Endothelial cell of umbilical vein (primary cell): ENCODE results near the gene TES. TPM values are rescaled to one million over a fixed set of nuclear protein-coding genes. Genes with fewer than 3 reads are reported as not detected.

Experiments
- BruUV-seq: library from RNA; stranded (reverse); fragments of 400-500 nt; replicated peaks from 2 replicates; lab custom pipeline; 2021; lab: Mats Ljungman, UMichigan
- CTCF ChIA-PET: fragments of 300-600, 350-600 bp; sonication (Branson Sonifier 250); formaldehyde crosslinking; loops from one replicate; lab custom pipeline; 2021; ENCODE audit warnings: antibody characterized with exemption, inconsistent platforms; lab: Charles Lee
- POLR2A ChIA-PET: fragments of 300-600, 350-600 bp; sonication (Branson Sonifier 250); formaldehyde crosslinking; loops from one replicate; lab custom pipeline; 2021; ENCODE audit warnings: antibody characterized with exemption, inconsistent platforms; lab: Charles Lee
- DNase-seq: peaks from one replicate; pipeline ENCODE4 v3.0.0-alpha.2; 2011; ENCODE audit warnings: low read depth, low spot score
- FAIRE-seq: peaks from 2 replicates; lab custom pipeline; 2011; peaks lifted over from hg19 to GRCh38; lab: Jason Lieb, UNC
- H2AFZ ChIP-seq: 2 replicates; pipeline ENCODE4 v1.6.0; 2012; ENCODE audit warnings: low read depth, low read length, control low read depth, inconsistent platforms
- H3K27ac ChIP-seq: 2 replicates; pipeline ENCODE4 v1.5.1; 2011; ENCODE audit warnings: low read depth, mild to moderate bottlenecking, control low read depth, low read length, moderate library complexity; ENCODE audit not compliant: insufficient read depth
- H3K27me3 ChIP-seq, 2 experiments: 2 replicates each; pipeline versions ENCODE4 v1.6.0 to v1.6.1; 2011; ENCODE audit warnings: low read length in 2 of 2, mixed read lengths in 1 of 2; ENCODE audit not compliant: control insufficient read depth in 2 of 2, insufficient read depth in 2 of 2
- H3K36me3 ChIP-seq, 2 experiments: 2 replicates in 1 of 2; 3 replicates in 1 of 2; pipeline ENCODE4 v1.5.1; 2011; ENCODE audit warnings: low read length in 2 of 2, mild to moderate bottlenecking in 1 of 2, moderate library complexity in 1 of 2; ENCODE audit not compliant: control insufficient read depth in 2 of 2, insufficient read depth in 2 of 2; ENCODE audit errors: extremely low read depth in 1 of 2
- H3K4me1 ChIP-seq: 3 replicates; pipeline ENCODE4 v1.5.1; 2011; ENCODE audit warnings: mild to moderate bottlenecking, low read length; ENCODE audit not compliant: control insufficient read depth, insufficient read depth; ENCODE audit errors: extremely low read depth
- H3K4me2 ChIP-seq: 2 replicates; pipeline ENCODE4 v1.6.1; 2011; ENCODE audit warnings: low read length, control low read depth, mixed read lengths; ENCODE audit not compliant: insufficient read depth
- H3K4me3 ChIP-seq, 3 experiments: fragments of 200-600 bp in 1 of 3; sonication (generic), shearing (Covaris generic) in 1 of 3; replicated peaks in 1 of 3; 2 replicates each; pipeline ENCODE4 v1.5.1; 2011 to 2016; ENCODE audit warnings: control low read depth in 3 of 3, low read length in 3 of 3, mild to moderate bottlenecking in 2 of 3, inconsistent platforms in 1 of 3, low read depth in 1 of 3, moderate library complexity in 1 of 3; ENCODE audit not compliant: insufficient read depth in 1 of 3
- H3K79me2 ChIP-seq: 2 replicates; pipeline ENCODE4 v1.6.0; 2012; ENCODE audit warnings: low read length, inconsistent platforms; ENCODE audit not compliant: control insufficient read depth, insufficient read depth
- H3K9ac ChIP-seq: replicated peaks from 2 replicates; pipeline ENCODE3; 2011; ENCODE audit warnings: low read length, control low read depth; ENCODE audit not compliant: insufficient read depth; ENCODE audit errors: extremely low read depth
- H3K9me1 ChIP-seq: replicated peaks from 3 replicates; pipeline ENCODE4 v1.6.0; 2011; ENCODE audit warnings: mild to moderate bottlenecking, low read length; ENCODE audit not compliant: control insufficient read depth, insufficient read depth; ENCODE audit errors: extremely low read depth
- H3K9me3 ChIP-seq: replicated peaks from 2 replicates; pipeline ENCODE4 v1.5.1; 2012; ENCODE audit warnings: low read length, inconsistent platforms; ENCODE audit not compliant: control insufficient read depth, insufficient read depth
- H4K20me1 ChIP-seq: replicated peaks from 2 replicates; pipeline ENCODE3; 2011; ENCODE audit warnings: mild to moderate bottlenecking, low read length; ENCODE audit not compliant: control insufficient read depth, insufficient read depth; ENCODE audit errors: extremely low read depth
- FOS ChIP-seq: IDR thresholded peaks from 2 replicates; pipeline ENCODE4 v1.6.1; 2011; ENCODE audit warnings: mild to moderate bottlenecking, low read length, moderate library complexity, borderline replicate concordance; ENCODE audit not compliant: insufficient read depth
- POLR2A ChIP-seq: IDR thresholded peaks from 2 replicates; pipeline ENCODE4 v1.6.1; 2012; ENCODE audit warnings: low read depth, mild to moderate bottlenecking, control low read depth, low read length
- POLR2AphosphoS5 ChIP-seq: IDR thresholded peaks from 2 replicates; pipeline ENCODE4 v1.6.1; 2012; ENCODE audit warnings: low read depth, mild to moderate bottlenecking, control low read depth, low read length, moderate library complexity; ENCODE audit not compliant: insufficient read depth
- dilution Hi-C: fragments of 300-500 bp; cut with MboI; formaldehyde crosslinking; loops from one replicate; pipeline ENCODE4 v1.15.0; 2019; ENCODE audit warnings: low sequenced_read_pairs; ENCODE audit not compliant: extremely low pct_ligation_motif_present
- intact Hi-C: fragments of 100-400 bp; cut with micrococcal nuclease; formaldehyde crosslinking; loops from one replicate; pipeline ENCODE4 v1.10.0; 2022
- polyA plus RNA-seq, 4 experiments: library from polyadenylated mRNA; depleted of rRNA in 3 of 4; stranded (reverse) in 3 of 4; unstranded in 1 of 4; fragments of >200 nt; gene quantifications; 2 replicates each; pipeline versions ENCODE4 v1.2.1 to v1.2.3, GENCODE V29; 2011 to 2012; ENCODE audit warnings: missing spikeins in 1 of 4
- total RNA-seq: library from RNA; stranded (reverse); gene quantifications from 2 replicates; pipeline ENCODE4 v1.2.3, GENCODE V29; 2021

The TES gene
- total and polyA plus RNA-seq, 2 donors (not counting 3 experiments of a cell fraction or from before 2014, with no cell fraction given) = 35.3 to 50.5 TPM

- H2AFZ ChIP-seq = no peak overlapping the region
- TF ChIP-seq FOS = no peak
- no peak overlapping the region for H3K9ac ChIP-seq
- no peak for FAIRE-seq
- ChIA-PET POLR2A (no interaction called here), CTCF (interaction anchor here (1.6 to 15.5 kb wide), 4 partner anchors 10 to 349 kb away, joined by 4 to 462 read pairs (median 11); no protein-coding TSS in a partner anchor)
- peaks cover 8 to 19% of the 10 kb centered on the region in 2 experiments for H3K36me3 ChIP-seq
- H3K4me3 ChIP-seq = no peak overlapping the region
- peaks cover 8% of the 10 kb centered on the region for H3K4me1 ChIP-seq
- H3K79me2 ChIP-seq = peaks cover 25% of the 10 kb centered on the region
- H4K20me1 ChIP-seq = no peaks in the 10 kb centered on the region
- no peaks in the 10 kb centered on the region for H3K9me1 ChIP-seq
- H3K27me3 ChIP-seq = no peaks in the 10 kb centered on the region
- no peak overlapping the region for H3K4me2 ChIP-seq
- H3K9me3 ChIP-seq = peaks cover 2% of the 10 kb centered on the region
- no peak overlapping the region for H3K27ac ChIP-seq
- no peak for DNase-seq
- BruUV-seq = no TSS peak
- dilution Hi-C loops = no loop called here
- intact Hi-C loops = no loop called here
Observed at GRCh38 chr7:116240024-116240668, 29.8 kb downstream of the TES start.

- intact Hi-C loops (no loop called here), dilution Hi-C loops (no loop called here)
- Histone ChIP-seq H3K4me3 (no peak overlapping the region), H3K9me3 (peaks cover 2% of the 10 kb centered on the region), H2AFZ (no peak overlapping the region), H3K9ac (no peak overlapping the region), H3K27ac (no peak overlapping the region), H4K20me1 (no peaks in the 10 kb centered on the region), H3K79me2 (peaks cover 32% of the 10 kb centered on the region), H3K36me3 (peaks cover 9 to 19% of the 10 kb centered on the region in 2 experiments), H3K4me2 (no peak overlapping the region), H3K27me3 (no peaks in the 10 kb centered on the region), H3K4me1 (peaks cover 8% of the 10 kb centered on the region), H3K9me1 (no peaks in the 10 kb centered on the region)
- ChIA-PET POLR2A (no interaction called here), CTCF (interaction anchor here (1.1 to 15.5 kb wide), 9 partner anchors 9 to 350 kb away, joined by 3 to 462 read pairs (median 5); no protein-coding TSS in a partner anchor)
- FAIRE-seq = no peak
- no peak for DNase-seq
- TF ChIP-seq POLR2AphosphoS5 (no peak), POLR2A (peak; percentile 12)
- no TSS peak for BruUV-seq
Observed at GRCh38 chr7:116241291-116241690, 31.0 kb downstream of the TES start.
